M059J (cell line): ENCODE results near the gene CDC14A. TPM values are rescaled to one million over a fixed set of nuclear protein-coding genes. Genes with fewer than 3 reads are reported as not detected.

ENCODE experiments used
- DNase-seq: peaks from one replicate; pipeline ENCODE4 v3.0.0-alpha.2; 2012; ENCODE audit warnings: low read depth
- total RNA-seq: library from RNA; depleted of rRNA; stranded (reverse); fragments of >200 nt; shearing (Covaris generic); gene quantifications from 2 replicates; pipeline ENCODE4 v1.2.3, GENCODE V29; 2014

Gene CDC14A
- total RNA-seq, 1 experiment from 2014 or later = 5.2 TPM

DNA sequence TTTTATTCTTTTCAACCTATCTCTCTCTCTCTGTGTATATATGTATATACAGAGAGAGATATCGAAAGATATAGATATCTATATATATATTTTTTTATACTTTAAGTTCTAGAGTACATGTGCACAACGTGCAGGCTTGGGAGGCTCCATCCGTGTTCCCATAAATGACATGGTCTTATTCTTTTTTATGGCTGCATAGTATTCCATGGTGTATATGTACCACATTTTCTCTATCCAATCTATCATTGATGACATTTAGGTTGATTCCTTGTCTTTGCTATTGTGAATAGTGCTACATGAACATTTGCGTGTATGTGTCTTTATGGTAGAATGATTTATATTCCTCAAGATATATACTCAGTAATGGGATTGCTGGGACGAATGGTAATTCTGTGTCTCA is 130.4 kb downstream of the CDC14A start:
- no peak for DNase-seq

DNA sequence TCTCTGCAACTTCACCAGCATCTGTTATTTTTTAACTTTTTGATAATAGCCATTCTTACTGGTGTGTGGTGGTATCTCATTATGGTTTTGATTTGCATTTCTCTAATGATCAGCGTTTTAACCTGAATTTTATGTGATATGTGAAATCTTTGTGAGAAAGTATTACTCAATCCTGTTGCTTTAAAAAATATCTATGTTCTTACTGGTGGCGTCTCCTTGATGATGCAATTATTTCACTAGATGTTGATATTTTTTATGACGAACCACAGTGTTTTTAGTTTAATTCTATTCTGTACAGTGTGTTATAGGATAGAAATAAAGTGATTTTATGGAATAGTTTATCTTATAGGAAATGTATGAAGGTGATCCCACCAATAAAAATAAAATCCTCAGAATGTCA is 130.9 kb downstream of the CDC14A start:
- DNase-seq = no peak

DNA sequence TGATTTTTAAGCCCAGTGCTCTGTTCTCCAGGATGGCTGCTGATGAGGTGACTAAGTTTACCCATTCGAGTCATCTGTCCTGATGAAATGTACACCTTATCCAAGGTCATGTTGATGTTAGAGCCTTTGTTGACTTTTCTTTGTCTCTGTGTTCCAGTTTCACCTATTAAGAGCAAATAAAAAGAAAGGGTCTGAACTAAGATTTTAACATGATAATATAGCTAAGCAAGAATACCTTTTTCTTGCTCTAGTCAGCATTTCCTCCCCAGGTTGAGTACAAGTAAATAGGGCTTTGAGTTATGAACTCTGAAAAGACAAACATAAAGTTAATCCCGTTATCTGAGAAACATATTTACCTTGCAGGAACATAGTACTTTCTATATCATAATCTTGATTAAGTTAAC is 133.6 kb downstream of the CDC14A start:
- peak; percentile 4 for DNase-seq

DNA sequence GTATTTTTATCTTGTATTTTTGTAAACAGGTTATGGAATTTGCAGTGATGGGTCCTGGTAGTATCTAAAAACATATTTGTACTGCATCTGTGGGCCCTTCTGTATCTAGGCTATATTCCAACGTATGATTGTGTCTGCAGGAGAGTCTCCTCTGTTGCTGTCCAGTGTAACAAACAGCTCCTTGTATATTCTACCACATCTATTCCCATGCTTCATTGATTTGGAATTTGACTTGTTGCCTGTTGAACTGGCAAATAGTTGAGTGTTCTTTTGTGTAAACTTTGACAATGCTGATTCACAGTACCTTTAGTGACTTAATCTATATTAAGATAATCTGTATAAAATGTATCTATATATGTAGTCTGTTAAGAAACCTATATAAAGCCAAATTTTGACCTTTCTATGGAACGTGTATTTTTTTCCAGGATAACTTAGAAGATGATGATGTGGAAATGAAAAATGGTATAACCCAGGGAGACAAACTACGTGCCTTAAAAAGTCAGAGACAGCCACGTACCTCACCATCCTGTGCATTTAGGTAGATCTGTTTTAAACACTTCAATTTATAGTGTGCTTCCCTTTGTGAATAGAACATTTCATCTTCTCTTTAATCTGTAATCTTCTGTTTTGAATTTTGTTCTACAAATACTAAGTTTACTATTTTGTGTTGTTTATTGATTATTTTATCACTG is 142.2 kb downstream of the CDC14A start:
- no peak for DNase-seq

DNA sequence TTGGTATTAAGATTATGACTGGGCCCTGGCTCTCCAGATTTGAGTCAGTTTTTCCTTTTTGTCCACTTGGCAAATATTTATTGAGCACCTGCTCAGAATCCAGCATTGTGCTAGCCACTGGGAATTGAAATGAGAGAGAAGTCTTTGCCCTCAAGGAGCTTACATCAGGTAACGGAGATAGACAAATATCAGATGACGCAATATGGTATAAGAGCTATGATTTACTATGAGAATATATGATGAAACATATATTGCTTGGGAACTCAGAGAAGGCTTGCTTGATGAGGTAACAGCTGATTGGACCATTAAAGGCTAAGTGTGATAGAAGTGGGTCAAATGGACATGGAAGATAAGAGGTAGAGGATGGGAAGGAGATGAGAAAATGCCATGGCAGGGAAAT is 144.6 kb downstream of the CDC14A start:
- no peak for DNase-seq

DNA sequence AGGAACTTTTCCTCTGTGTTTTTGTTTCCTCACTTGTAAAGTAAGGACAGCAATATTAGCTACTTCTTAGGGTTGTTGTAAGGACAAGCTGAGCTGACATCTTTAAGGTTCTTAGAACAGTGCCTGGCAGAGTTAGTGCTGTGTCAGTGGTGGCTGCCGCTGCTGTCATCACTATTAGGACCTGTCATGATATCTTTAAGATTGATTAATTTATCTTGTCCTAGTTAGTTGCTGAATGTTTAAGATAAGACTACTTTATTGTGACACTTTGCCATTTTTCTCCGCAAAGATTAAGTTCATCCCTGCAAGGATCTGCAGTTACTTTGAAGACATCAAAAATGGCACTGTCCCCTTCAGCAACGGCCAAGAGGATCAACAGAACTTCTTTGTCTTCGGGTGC is 145.5 kb downstream of the CDC14A start:
- DNase-seq = no peak

DNA sequence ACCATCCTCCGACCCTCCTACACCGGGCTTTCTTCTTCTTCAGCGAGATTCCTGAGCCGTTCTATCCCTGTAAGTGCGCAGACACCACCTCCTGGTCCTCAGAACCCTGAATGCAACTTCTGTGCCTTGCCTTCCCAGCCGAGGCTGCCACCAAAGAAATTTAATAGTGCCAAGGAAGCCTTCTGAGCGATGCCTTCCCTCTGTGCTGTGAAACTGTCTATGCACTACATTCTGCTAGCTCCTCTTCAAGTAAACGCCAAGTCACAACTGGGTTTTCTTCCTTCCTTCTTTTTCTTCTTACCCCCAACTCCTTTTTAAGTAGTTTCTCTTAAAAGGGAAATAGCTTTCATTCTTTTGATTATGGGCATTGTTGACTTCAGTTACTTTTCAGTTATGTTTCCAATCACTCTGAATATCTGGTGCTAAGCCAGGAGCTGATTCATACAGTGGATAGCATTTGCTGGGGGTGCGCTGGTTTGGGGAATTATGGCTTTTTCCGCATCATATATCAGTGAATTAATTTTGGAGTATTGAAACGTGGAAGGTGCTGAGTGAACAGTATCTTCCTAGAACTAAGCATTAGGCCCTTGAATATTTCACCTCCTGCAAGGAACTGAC is 147.0 kb downstream of the CDC14A start:
- no peak for DNase-seq

DNA sequence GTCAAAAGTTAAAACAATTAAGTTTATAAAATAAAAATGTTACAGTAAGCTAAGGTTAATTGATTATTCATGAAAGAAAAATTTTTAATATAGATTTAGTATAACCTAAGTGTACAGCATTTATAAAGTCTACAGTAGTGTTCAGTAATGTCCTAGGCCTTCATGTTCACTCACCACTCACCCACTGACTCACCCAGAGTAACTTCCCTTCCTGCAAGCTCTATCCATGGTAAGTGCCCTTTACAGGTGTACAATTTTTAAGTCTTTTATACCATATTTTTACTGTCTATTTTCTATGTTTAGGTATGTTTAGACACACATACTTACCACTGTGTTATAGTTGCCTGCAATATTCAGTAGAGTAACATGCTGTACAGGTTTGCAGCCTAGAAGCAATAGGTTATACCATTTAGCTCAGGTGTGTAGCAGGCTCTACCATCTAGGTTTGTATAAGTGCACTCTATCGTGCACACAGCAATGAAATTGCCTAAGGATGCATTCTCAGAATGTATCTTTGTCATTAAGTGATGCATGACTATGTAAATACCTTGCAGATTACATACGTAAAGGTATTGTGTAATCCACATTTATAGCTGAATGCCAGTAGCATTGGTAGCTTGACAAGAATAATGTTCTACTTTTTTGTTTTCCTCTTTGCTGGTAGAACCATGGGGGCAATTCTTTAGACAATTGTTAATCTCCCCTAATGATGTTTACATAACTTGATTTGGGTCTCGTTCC is 149.9 kb downstream of the CDC14A start:
- no peak for DNase-seq

DNA sequence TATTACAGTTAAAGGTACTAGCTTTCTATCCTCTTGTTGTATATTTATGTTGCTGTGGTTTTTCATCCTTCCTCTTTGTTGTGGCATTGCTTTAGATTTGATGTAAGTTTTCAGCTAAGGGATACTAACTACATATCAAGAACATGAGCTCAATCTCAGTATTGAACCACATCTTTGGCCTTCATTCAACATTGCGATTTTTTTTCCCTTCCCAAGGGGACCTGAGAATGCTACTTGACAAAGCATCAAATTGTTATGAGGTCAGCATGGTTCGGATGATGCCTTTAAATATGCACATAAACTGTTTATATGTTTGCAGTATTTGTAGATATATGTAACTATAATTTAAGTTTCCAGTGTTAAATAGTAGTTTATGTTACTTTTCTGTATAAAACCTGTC is 153.9 kb downstream of the CDC14A start:
- no peak for DNase-seq

DNA sequence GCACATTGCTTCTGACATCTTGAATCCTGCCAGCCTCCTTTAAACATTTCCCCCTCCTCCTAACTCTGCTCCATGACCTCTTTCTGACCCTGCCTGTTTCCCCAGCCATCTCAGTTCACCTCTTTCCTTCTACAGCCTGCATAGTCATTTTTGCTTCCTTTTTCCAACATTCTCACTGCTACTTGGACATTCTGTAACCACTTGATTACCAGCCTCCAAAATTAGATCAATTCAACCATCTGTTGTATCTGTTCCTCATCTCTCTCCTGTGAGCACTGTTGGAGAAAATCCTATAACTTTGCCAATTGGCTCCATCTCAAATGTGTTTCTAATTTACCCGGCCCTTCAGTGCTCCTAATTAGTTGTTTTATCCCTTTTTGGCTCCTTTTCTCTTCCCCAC is 158.1 kb downstream of the CDC14A start:
- no peak for DNase-seq

DNA sequence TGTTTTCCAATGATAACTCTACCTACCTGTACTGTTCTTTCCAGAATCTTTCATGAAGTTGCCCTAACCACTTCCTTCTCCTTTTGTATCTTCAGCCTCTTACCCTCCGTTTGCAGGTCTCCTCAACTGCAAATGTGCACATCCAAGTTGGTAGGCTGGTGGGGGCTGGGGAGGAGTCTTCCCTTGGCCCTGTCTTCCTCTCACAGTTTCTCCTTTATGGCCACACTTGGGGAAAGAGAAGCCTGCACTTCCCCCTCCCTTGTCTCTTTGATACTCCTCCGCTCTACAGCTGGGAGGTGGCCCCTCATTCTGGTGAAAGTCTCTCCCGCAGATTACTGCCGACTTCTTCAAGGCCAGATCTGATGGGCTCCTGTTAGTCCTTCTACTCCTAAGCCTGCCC is 158.8 kb downstream of the CDC14A start:
- DNase-seq = no peak

DNA sequence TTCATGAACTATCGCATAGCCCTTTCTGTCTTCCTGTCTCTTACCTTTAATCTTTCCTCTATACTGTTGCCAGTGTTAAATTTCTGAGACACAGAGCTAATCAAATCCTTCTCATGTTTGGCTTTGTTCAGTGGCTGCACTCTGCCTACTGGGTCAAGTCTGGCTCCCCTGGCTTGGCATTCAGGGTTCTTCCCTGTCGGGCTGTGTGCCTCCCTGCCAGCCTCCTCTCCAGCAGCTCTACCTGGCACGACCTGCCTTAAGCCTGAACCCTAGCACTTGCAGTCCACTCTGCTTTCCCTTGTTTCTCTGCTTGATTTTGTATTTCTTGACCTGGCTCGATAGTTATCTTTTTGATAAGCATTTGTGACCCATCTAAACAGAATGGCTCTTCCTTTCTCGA is 159.5 kb downstream of the CDC14A start:
- no peak for DNase-seq

DNA sequence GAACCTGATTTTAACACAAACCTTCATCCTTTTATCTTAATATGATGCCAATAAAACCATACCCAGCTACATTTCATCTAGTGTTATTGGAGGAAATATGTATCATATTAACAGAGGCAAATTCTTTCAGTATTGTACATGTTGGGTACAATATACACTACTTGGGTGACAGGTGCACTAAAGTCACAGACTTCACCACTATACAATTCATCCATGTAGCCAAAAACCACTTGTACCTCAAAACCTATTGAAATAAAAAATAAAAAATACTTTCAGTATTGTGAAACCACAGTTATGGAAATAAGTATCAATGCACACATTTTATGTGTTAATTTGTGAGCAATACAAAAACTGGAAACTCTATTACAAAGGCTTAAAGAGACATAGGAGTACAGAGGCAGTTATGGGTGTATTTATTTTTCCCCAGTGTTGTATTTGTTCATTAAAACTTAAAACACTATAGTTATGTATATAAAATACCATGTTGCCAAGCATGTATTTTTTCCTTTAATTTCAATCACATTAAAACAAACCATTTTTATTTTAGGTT is 160.6 kb downstream of the CDC14A start:
- DNase-seq = no peak

DNA sequence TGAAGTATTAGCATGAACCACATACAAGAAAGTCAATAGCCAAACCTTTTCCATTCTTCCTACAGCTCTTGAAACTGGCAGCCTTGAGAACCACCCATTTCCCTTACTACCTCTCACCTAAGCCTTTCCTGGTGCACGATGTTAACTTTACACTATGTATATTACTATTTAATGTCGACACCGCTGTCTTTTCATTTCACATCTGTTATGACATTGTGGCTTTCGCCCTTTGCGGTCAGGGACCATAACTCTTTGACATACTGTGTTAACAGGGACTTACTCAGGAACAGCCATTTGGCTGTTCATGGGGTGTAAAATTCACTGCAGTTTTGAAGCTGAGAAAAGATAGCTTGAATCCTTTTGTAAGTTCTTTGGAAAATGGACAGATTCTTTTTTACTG is 164.6 kb downstream of the CDC14A start:
- DNase-seq = no peak

DNA sequence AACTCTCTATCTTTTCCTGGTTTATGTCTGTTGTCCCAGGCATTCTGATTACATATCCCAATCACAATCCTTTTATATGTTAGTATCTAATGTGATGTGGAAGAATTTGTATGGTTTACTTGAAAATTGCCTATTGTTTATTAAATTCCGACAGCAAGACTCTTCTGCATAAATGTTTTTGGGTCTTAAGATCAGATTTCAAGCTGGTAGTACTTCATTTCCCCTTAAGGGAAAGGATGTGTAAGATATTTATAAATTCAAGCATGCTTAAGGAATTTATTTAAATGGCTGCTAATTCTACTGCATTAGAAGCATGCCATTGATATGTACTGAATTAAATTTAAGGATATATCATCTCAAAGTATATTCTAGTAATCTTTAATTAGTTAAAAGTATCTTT is 165.2 kb downstream of the CDC14A start:
- no peak for DNase-seq

DNA sequence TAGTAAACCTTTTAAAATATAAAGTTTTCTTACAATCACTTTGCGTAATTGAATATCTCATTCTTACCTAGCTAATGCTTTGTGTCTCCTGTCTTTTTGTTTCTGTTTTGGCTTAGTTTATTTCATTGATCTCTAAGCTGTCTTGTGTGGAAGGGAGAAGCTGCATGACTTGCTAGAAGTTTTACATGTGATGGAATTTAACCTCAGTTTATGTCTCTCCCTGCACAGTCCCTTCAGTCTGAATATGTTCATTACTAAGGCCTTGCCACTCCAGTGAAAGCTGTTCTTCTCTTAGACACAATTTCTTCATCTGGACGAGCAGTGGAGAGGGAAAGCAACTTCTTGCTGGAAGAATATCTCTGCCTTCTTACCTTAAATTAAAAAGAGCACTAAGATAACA is 165.7 kb downstream of the CDC14A start:
- no peak for DNase-seq

DNA sequence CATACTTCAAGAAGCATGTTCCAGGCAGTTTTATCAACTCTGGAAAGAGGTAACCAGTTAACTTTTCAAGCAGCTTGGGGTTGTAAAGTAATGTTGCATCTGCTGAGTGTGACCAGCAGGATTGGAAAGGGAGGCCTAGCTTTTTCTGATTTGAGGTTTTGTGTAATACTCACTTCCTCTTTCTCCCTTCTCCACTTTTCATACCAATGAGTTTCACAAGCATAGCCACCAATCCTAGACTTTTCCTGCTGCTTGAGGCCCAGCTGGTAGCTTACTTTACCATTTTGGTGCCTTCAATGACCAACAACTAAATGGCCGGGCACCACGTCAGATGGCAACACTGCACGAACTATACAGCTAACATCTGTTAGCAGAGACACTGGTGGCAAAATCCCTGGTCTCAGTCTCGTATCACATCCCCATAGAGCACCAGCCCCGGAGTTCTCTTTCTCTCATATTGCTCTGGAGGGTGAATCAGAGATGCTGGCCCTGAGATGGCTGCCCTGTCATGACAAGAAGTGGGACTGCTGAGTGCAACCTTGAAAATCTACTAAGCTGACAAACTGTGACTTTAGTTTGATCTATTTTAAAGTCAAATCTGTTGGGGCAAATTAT is 170.8 kb downstream of the CDC14A start:
- DNase-seq = no peak

DNA sequence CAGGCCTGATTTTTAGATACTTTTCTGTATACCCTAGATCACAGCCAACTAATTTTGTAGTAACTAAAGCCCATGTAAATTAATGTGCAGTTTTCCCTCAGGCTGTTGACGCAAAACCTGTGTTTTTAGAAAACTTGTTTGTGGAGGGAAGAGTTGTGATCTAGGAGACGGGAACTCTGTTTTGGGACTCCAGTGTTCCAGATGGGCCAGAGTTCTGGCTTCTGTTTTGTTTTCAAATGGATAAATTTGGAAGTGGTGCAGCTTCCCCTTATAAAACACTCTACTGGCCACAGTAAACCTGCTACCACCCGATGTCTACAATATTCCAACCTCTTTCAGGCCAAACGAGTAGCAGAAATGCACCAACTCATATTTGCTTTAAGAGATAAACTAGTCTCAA is 172.0 kb downstream of the CDC14A start:
- DNase-seq = no peak

DNA sequence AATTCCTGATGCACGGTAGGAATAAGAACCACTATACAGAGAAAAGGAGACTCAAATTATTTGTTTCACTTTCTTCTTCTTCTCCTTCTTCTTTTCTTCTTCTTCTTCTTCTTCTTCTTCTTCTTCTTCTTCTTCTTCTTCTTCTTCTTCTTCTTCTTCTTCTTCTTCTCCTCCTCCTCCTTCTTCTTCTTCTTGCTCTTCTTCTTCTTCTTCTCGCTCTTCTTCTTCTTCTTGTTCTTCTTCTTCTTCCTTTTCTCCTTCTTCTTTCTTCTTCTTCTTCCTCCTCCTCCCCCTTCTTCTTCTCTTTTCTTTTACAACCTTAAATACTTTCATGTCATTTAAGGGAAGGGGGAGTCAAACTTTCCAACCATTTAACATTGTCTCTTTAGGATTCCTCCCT is 174.6 kb downstream of the CDC14A start:
- DNase-seq = no peak

DNA sequence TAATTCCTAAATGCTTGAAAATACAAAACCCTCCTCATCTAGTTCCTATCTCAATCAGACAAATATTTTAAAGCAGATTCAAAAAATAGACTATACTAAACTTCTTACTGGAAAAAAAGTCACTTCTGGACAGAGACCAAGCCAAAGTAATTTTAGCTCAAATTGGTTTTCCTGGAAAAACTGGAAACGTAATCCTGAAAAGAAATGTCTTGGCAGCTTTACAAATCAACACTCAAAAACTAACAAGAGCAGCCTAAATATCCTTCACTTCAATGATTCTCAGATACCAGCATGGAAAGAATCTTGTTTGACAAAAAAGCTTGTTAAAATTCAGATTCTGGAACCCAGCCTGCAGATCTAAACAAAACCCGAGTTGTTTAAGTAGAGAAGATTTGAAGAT is 176.6 kb downstream of the CDC14A start:
- peak; percentile 31 for DNase-seq

DNA sequence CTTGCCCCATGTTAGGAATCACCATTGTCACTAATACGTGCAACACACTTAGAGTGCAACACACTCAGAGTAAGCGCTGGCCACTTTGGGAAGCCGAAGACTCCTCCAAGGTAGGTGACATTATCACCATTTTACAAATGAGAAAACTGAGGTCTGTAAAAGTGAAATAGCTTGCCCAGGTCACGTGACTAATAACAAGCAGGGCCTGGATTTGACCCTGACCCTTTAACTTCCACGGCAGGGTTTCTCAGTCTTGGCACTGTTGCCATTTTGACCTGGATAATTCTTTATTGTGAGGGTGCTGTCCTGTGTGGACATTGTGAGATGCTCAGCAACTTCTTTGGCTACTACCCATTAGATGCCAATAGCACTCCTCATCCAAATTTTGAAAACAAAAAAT is 177.8 kb downstream of the CDC14A start:
- no peak for DNase-seq

DNA sequence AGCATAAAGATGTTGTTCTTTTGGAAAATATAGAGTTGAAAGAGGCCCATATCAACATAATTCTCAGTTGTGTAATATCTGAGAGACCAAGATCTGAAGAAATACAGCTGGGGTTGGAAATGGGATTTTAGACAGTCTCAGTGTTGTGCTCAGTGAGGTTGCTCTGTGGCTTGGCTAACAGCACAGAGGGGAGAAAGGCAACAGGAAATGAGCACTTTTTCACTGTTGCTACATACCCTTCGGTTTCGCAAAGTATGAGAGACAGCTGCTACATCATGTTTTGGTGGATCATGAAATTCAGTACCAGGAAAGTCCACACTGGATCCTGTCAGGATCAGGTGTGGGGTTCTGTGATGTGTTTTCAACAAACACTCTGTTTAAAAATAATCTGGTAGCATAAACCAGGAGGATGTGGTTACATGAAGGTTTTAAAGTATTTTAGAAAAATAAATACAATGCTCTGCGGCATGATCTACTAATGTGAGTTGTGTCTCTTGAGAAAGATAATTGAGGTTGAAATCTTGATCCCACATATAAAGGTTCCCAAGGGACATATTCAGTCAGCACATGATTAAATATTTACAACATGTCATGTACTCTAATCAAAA is 178.7 kb downstream of the CDC14A start:
- peak; percentile 16 for DNase-seq
